GM19240 (cell line): Measurements from ENCODE around the gene C4orf17.

Experiments
- DNase-seq: peaks from one replicate; pipeline ENCODE4 v3.0.0; 2011; ENCODE audit warnings: low spot score; ENCODE audit not compliant: insufficient read length

C4orf17 gene

DNA sequence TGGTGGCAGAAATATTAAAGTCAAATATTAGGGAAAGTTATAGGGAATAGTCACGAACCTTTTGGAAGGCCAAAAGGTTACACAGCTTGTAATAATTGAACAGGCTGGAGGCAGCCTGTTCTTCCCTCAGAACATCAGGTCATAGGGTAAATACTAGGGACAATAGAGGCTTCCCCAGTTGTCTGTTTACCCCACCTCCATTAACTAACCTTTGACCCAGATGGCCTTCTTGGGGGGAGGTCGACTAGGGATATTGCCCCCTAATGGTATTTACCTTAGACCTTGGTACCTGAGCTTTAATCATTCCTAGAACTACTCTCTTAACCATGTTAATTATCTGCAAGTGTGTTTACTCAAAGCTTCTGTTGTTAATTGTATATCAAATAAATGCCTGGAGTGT is 26.0 kb downstream of the C4orf17 start:
- DNase-seq = no peak

DNA sequence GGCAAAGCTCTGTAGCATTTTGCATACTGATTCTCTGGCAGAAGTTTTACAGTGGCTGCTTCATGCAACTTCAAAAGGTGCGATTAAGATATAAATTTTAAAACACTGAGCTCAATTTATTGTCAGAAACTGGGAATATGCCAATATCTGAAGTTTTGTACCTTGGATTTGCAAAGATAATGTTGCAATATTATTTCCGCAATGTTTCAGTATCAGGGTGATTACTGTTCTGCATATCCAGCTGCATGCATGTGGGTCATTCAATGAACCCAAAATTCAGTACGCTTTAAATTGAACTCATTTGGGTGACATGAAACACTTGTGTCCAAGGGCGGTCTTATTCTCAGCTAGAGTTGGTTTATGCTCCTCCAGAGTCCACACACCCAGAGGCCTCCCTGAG is 26.9 kb downstream of the C4orf17 start:
- DNase-seq = no peak

DNA sequence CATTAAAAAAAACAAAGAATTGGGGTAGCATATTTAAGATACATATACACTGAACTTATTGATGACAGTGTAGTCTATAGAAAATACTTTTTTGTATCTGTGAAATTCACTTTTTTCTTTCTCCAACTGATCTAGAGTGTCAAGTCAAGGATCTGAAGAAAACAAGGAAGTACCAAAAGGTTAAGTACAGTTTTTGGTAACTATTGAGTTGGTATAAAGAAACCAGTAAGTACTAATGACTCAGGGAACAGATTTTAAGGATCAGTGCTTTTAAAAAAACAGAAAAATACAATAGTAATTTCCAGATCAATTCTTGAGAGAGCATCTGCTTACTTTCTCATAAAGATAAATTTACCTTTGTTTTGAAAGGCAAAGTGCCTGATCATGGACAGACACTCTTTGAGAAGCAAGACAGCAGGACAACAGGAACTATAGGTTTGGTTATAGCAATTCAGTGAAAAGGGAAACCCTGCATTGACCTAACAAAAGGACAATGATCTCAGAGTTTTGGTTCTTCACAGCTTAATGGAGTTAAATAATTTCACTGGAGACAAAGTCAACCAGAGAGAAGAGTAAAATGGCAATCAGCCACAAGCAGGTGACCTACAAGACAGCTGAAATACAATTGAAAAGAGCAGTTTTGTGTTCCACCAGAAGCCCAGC is 29.6 kb downstream of the C4orf17 start:
- no peak for DNase-seq

DNA sequence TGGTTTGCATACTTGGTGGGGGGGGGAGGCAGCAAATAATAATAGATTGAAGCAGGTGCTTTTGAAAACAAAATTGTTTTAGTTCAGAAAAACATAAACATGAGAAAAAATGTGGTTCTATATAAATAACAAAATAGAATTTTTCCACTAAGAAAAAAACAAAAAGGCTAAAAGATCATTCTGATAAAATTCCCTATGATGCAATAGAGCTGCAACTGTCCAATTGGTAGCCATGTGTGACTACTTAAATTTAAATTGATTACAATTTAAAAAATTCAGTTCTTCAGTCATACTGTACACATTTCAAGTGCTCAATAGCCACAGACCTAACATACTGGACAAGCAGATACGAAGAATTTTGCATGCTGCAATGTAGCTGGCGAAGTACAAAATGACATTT is 42.1 kb downstream of the C4orf17 start:
- no peak for DNase-seq

DNA sequence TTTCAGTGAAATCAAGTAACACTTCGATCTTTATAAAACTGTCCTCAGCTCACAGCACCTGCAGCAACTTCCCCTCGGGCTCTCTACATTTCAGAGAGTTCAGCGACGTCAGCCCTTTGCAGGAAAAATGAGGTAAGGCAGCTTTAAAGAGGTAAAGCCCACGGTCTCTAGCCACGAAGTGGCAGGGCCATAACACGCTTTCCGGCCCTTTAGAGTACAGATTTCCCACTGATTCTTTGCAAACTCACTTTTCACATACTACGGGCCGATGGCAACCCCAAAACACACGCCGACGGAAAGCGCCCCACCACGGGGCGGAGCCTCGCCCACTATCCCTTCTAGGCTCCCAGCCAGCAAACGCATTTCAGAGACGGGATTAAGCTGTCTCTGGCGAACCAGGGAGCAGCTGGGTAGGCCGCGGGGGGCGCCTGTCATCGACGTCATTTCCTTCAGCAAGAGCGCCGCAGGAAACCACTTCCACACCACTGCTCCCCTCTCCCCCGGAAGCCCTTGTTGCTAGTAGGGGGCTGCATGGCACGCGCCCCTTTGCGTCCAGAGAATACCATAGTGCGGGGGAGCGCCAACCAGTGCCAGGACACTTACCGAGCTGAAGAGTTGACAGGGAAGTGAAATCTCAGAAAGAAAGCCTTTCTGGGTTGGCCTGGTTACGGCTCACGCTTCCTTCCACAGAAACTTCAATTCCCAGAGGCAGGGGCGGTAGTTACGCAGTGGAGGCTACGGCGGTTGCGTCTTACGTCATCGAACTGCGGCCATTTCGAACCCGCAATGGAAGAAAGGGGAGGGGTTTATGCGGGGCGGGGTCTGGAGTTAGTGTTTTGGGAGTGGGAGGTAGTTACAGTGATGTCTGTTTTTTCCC is 52.7 kb downstream of the C4orf17 start, which contains the start of gene TRMT10A:
Gene TRMT10A (minus strand): TSS at position 730 of the 877 bp plus-strand sequence. CDS start 4,701 bp downstream, outside the sequence.
- DNase-seq = peak; percentile 48

DNA sequence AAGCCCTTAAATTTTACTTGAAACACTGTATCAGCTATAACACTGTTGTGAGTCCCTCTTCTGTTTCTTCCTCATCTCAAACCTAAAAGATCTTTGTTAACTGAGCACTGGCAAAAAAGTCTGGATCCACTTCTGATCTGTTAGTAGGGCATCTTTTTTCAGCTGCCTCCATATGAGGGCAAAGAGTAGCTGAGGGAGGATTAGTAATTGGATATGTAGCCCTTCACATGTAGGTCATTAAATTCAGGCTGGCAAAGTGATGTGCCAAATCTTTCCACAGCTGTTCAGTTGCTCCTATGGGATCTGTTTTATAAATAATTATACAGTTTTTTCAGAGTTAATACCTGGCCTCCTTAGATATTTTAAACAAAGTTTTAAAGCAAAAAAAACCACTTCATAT is 54.1 kb downstream of the C4orf17 start:
- DNase-seq = no peak

DNA sequence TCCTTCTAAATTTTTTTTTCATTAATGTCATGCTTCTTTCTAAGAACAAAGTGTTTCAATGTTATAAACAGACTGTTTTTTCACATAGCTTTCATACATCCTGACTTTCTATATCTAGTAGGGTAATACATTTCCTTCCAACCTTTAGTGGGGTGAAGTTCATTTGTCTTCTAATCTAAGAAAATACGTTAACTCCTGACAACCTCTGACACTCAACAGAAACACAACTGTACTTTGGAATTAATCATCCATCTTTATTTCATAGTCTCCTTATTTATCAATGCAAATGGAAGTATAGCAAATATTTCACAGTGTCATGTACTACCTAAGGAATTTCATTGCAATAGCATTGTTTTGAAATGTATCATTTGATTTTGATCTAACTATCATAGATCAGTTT is 61.1 kb downstream of the C4orf17 start:
- DNase-seq = no peak

DNA sequence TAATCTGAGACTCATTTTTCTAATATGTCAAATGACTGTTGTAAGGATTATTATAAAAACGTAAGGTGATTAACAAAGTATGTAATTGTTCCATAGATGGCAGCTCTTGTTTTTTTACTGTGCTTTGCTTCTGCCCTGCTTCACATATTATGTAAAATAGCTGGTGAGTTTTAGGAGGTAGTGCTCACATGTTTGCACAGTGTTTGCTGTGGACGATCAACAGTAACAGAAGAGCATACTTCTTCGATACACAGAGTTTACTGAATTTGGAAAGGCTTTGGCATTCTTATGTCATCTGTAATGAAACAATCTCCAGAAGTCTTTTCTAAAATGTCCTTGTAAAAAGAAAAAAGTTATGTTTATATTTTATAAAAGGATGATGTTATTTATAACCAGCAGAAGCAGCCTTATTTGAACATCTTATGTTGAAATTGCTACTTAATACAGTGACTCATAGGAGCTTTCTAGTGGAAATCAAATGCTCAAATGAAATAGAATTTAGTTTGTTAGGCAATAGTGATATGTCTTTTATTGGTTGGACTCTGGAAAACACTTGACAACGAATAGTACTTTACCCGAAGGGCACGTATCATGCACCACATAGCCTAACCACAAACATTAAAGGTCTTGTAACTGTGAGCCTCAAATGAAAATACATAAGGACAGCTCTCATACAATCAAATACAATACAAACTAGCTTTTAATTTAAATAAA is 61.9 kb downstream of the C4orf17 start:
- no peak for DNase-seq

DNA sequence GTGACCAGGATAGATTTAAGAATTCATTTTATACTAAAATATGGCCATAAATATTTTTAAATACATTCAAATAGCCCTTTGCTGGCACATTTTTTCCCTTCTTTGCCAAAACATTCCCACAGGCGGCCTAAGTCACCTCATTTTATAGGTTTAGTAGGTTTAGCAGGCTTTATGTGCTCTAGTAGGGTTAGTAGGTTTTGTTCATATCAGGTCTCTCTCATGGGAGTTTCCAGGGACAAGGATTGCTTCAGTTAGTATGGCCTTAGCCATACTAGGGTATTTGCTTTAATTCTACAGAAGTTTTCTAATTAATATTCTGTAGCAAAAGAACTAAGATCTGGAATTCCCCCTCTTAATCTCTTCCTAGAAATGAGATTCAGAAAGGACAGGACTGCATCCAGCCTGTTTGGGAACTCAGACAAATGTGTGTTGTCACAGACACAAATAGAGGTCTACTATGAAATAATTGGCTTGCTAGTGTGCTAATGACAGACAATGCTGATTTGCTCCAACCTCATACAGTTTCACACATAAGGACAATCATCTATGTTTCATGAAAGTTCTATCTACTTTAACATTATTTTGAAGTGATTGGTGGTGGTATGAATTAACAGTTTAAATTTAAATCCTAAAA is 63.0 kb downstream of the C4orf17 start:
- DNase-seq = no peak

DNA sequence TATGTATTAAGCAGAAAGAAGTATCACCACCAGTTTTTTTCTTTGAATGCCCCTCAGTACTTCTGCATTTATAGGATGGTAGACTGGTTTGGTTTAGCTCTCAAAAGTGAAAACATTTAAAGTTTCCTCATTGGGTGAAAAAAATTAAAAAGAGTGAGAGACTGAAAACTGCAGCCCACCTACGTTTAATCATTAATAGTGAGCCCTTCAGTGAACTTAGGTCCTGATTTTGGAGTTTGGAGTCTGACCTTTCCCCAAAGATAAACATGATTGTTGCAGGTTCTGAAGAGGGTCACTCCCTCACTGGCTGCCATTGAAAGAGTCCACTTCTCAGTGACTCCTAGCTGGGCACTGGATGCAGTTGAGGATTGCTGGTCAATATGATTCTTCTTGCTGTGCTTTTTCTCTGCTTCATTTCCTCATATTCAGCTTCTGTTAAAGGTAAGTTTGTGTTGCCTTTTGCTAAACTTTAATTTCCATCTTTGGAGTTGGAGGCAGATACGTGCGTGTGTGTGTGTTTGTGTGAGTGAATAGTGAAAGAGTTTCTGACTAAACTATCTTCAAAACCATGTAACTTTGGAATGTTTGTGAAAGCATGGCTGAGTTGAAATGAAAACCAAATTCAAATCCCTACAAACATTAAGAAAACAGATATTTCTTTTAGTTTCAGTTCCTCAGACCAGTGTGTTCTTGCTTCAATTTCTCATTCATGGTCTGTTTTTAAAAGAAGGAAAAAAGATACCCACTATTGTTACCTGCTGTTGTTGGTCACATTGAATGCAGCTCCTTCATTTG is 63.9 kb downstream of the C4orf17 start, which contains the start of gene MTTP:
Gene MTTP (plus strand): TSS at position 295 of the 795 bp plus-strand sequence. CDS start 86 bp downstream, at position 381.
- no peak for DNase-seq

DNA sequence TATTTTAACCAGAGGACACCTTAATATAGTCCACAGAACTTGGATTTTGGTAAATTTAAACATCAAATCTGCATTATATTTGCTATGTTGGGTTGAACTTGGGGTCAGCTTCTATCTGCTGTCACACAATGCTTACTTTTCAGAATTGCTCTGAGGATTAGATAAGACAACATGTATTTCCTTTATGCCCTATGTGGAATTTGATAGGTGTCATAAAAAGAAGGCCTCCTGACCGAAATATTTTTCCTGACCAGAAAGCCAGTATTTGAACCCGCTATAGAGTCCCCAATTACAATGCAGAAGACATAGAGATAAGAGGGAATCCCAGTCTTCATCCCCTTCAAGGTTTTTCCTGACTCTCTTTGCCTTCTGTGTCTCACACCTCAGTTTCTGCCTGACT is 67.9 kb downstream of the C4orf17 start:
- DNase-seq = no peak

DNA sequence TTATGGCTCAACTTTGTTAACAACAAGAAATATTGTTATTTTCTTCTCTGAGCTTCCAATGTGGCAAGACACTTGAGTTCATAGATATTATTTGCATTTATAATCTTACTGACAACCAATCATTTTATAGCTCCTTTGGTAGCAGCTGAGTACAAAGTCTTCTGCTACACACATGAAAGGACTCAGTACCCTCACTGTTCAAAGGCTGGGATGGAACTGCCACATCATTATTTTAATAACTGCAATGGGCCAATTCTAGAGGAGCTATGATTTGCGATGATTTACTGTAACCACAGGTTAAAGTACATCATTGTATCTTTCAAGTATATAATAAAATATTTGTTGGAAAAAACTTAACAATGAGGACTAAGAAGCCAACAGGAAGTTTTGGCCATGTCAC is 74.7 kb downstream of the C4orf17 start:
- DNase-seq = no peak

DNA sequence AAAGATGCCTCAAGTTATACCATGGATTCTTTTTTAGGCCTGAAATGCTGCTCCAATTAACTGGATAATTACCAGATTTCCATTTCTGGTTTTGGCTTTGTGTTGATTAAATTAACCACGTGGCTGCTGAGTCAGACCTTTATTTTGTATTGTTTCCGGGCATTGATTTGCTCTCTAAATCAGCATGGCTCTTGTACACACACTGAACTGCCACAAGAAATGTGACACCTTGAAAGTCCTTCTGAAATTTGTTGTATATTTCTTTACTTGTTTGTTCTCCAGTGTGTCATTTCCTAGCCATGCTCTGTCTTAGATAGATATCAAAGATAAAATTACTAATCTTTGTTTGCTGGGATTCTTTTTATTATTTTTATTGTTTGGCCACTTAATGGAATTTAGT is 75.5 kb downstream of the C4orf17 start:
- no peak for DNase-seq

DNA sequence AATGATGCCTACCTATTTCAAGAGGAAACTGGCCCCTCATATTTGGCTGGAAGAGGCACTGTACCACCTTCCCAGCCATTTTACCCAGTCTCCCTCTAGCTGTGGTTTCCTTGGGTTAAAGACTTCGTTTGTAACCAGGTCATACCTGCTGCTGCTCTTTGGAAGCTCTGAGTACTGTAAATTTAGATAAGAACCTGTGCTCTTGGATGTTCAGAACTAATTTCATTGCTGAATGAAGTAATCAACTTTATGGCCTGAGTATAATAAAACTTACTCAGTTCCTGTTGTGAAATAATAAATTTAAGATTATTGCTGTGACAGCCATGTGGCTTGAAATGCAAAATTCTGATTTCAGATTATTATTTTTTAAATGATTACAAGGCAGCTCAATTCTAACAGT is 76.0 kb downstream of the C4orf17 start:
- DNase-seq = no peak

DNA sequence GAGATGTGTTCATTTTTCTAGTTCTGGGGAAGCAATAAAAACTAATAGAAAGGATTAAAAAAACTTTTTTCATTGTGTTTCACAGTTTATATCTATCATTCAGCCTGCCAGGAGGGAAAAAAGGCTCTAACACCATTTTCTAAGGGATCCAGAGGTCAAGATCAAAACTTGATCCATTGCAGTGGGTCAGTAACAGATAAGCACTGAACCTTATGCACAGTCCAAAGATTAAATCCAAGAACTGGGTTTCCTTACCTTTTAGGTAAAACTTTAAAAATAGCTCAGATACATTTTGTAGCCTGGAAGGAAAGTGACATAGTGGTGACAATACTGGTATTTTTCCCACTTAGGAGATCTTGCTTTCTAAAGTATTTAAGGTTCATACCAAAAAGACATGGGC is 76.5 kb downstream of the C4orf17 start:
- no peak for DNase-seq

DNA sequence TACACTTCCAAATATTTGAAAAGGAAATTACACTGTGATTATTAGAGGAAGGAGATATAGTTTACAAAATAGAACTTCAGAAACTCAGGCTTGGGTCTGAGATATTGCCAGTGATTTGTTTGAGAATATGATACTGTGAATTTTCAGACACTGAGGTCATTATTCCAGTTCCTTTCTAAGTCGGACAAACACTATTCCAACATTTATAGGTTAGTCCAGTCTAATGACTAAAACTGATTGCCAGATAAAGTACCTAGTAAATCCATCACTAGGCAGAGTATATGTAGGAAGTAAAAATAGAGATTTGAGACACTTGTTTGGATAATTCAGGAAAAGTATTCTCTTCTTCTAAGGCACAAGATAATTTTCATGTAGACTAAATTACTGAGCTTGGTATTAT is 77.0 kb downstream of the C4orf17 start:
- no peak for DNase-seq

DNA sequence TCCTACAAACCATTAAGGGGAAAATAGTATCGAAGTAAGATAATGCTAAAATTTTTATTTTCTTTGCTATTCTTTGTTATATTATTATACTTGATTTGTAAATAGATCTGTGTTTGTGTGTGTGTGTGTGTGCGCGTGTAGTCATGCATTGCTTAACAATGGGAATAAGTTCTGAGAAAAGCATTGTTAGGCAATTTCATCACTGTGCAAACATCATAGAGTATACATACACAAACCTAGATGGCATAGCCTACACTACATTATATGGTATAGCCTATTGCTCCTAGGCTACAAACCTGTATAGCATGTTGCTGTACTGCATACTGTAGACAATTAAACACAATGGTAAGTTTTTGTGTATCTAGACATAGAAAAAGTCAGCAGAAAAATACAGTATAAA is 80.9 kb downstream of the C4orf17 start:
- no peak for DNase-seq
